Activated B cell treated with CpG ODN at 0.5 μM for 24 hours (primary cell): ENCODE measurements around the gene SEC24D. TPM values are rescaled to one million over a fixed set of nuclear protein-coding genes. Genes with fewer than 3 reads are reported as not detected.
"Not testable (repeated sequence)": the region's sequence is repeated elsewhere in the genome, so short reads cannot be mapped to it uniquely, and the experiment has no call there.

Source experiments
- ATAC-seq: fragments of 200-7000 bp; cut with Tn5 transposase; one replicate; pipeline ENCODE4 v1.10.0; 2021; ENCODE audit warnings: low read depth, mild to moderate bottlenecking, moderate library complexity
- CTCF ChIA-PET: fragments of 350-600 bp; sonication (Branson Sonifier 250); formaldehyde crosslinking; loops from one replicate; lab custom pipeline; 2021; ENCODE audit warnings: antibody characterized with exemption; lab: Charles Lee
- POLR2A ChIA-PET: fragments of 350-600 bp; sonication (Branson Sonifier 250); formaldehyde crosslinking; loops from one replicate; lab custom pipeline; 2021; ENCODE audit warnings: antibody characterized with exemption; lab: Charles Lee
- DNase-seq: peaks from one replicate; pipeline ENCODE4 v3.0.0; 2022
- H3K27ac Mint-ChIP-seq: one replicate; pipeline ENCODE4 v1.8.0; 2020; ENCODE audit warnings: mixed read lengths
- H3K27me3 Mint-ChIP-seq: one replicate; pipeline ENCODE4 v1.8.0; 2021; ENCODE audit warnings: mixed read lengths
- H3K36me3 Mint-ChIP-seq: one replicate; pipeline ENCODE4 v1.8.0; 2021; ENCODE audit warnings: low read depth, mixed read lengths
- H3K4me1 Mint-ChIP-seq: one replicate; pipeline ENCODE4 v1.8.0; 2021; ENCODE audit warnings: mixed read lengths
- H3K4me3 Mint-ChIP-seq: one replicate; pipeline ENCODE4 v1.8.0; 2020; ENCODE audit warnings: mild to moderate bottlenecking, mixed read lengths
- H3K9me3 Mint-ChIP-seq: one replicate; pipeline ENCODE4 v1.8.0; 2020; ENCODE audit warnings: mixed read lengths
- intact Hi-C: fragments of 100-400 bp; cut with micrococcal nuclease; formaldehyde crosslinking; loops from one replicate; pipeline ENCODE4 v1.15.1; 2024
- total RNA-seq: library from RNA; stranded (reverse); gene quantifications from 2 replicates; pipeline ENCODE4 v1.2.3, GENCODE V29; 2022
- TF ChIP-seq, protein P1 (sequence below): fragments of 200-600 bp; IDR thresholded peaks from one replicate; pipeline ENCODE4 v1.8.0; 2022; ENCODE audit warnings: antibody characterized with exemption, mild to moderate bottlenecking

The SEC24D gene
- total RNA-seq, 1 donor from 2014 or later, result 19.4 TPM

DNA sequence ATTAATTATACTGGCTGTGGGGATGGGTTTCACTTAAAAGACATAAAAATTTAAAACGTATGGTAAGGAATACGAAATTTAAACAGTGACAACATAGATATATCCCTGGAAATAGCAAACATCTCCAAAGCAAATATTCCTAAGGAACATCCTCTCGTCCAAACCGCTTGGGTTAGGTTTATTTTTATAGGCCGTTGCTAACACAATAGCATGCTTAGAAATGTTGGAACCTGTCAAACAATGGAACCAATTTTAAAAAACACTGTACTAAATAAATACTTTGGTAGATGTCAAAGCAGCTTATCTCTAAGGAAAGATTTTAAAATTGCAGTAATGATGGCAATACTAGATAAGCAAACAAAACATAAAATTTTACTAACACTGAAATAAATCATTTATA lies 45.4 kb downstream of the SEC24D start:
- intact Hi-C loops, result no loop called here
- no peak for ATAC-seq
- POLR2A ChIA-PET, result no interaction called here

DNA sequence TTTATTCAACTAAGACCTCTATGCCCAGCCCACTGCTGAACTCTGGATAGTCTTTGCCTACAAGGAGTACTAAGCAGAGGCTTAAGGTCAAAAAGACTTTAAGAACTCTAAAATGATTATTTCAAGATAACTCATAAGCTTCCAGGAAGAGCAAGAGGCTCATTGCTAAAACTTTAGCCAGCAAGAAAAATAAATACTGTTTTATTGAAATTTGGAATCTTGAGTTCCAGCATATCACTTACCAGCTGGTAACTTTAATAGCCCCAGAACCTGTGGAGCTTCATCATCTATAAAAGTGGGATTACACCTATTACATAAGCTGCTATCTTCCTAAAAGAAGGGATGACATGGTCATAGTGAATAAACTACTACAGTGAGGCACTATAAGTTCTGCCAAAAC lies 47.0 kb downstream of the SEC24D start:
- POLR2A ChIA-PET, result no interaction called here
- Mint-ChIP-seq H3K4me1 (no peaks in the 10 kb centered on the region), H3K36me3 (peaks cover 8% of the 10 kb centered on the region), H3K4me3 (no peak overlapping the region), H3K27ac (no peak overlapping the region), H3K9me3 (no peaks in the 10 kb centered on the region), H3K27me3 (no peaks in the 10 kb centered on the region)
- CTCF ChIA-PET, result no interaction called here
- intact Hi-C loops, result no loop called here
- DNase-seq, result no peak
- TF ChIP-seq, protein P1, sequence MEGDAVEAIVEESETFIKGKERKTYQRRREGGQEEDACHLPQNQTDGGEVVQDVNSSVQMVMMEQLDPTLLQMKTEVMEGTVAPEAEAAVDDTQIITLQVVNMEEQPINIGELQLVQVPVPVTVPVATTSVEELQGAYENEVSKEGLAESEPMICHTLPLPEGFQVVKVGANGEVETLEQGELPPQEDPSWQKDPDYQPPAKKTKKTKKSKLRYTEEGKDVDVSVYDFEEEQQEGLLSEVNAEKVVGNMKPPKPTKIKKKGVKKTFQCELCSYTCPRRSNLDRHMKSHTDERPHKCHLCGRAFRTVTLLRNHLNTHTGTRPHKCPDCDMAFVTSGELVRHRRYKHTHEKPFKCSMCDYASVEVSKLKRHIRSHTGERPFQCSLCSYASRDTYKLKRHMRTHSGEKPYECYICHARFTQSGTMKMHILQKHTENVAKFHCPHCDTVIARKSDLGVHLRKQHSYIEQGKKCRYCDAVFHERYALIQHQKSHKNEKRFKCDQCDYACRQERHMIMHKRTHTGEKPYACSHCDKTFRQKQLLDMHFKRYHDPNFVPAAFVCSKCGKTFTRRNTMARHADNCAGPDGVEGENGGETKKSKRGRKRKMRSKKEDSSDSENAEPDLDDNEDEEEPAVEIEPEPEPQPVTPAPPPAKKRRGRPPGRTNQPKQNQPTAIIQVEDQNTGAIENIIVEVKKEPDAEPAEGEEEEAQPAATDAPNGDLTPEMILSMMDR, result no peak
- no peak for ATAC-seq

More for the DNA sequence above, 45.4 kb downstream of the SEC24D start:
- H3K36me3 Mint-ChIP-seq, result peaks cover 13% of the 10 kb centered on the region
- H3K4me3 Mint-ChIP-seq, result no peak overlapping the region
- no peaks in the 10 kb centered on the region for H3K9me3 Mint-ChIP-seq
- CTCF ChIA-PET, result no interaction called here
- no peaks in the 10 kb centered on the region for H3K4me1 Mint-ChIP-seq
- H3K27me3 Mint-ChIP-seq, result no peaks in the 10 kb centered on the region
- no peak for DNase-seq
- no peak overlapping the region for H3K27ac Mint-ChIP-seq
- TF ChIP-seq, protein P1, result no peak

DNA sequence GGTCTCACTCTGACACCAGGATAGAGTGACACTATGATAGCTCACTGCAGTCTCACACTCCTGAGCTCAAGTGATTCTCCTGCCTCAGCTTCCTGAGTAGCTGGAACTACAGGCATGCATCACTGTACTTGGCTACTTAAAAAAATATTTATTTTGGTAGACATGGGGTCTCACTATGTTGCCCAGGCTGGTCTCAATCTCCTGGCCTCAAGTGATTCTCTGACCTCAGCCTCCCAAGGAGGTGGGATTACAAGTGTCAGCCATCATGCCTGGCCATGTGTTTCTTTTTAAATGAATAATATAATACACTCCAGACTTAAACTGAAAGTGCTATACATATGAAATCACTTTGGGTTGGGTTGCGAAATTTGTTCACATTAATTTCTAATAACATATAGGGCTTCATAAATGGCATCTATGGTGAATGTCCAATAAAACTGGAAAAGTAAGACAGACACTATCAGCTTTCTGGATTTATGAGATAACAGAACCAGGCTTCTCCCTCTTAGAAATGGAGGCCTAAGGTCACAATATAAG lies 48.0 kb downstream of the SEC24D start:
- ATAC-seq, result no peak
- intact Hi-C loops, result no loop called here
- H3K27me3 Mint-ChIP-seq, result no peaks in the 10 kb centered on the region
- H3K36me3 Mint-ChIP-seq, result peaks cover 9% of the 10 kb centered on the region
- DNase-seq, result no peak
- TF ChIP-seq, protein P1, result no peak
- no peaks in the 10 kb centered on the region for H3K9me3 Mint-ChIP-seq
- no peaks in the 10 kb centered on the region for H3K4me1 Mint-ChIP-seq
- POLR2A ChIA-PET, result no interaction called here
- no peak overlapping the region for H3K27ac Mint-ChIP-seq
- CTCF ChIA-PET, result no interaction called here
- H3K4me3 Mint-ChIP-seq, result no peak overlapping the region

DNA sequence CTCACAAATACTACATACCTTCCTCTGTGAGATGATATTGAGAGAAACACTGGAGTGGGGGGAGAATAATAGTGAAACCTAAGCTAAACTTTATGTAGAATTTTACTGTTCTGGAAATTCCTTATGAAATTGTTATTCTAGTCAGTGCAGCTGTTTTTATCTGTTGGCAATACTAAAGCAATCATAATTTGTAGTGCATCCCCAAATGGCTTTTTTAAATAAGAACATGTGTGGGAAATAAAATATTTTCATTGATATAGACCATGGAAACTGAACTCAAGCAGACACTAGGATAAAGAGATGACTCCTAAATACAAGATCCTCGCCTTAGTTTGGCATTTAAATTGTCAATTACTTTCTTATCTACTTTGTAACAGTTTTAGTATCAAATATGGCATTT lies 51.1 kb downstream of the SEC24D start:
- no peak overlapping the region for H3K4me3 Mint-ChIP-seq
- no peaks in the 10 kb centered on the region for H3K4me1 Mint-ChIP-seq
- ATAC-seq (no peak), DNase-seq (no peak)
- ChIA-PET CTCF (no interaction called here), POLR2A (no interaction called here)
- intact Hi-C loops, result no loop called here
- H3K9me3 Mint-ChIP-seq, result no peaks in the 10 kb centered on the region
- no peaks in the 10 kb centered on the region for H3K27me3 Mint-ChIP-seq
- H3K36me3 Mint-ChIP-seq, result peaks cover 8% of the 10 kb centered on the region
- H3K27ac Mint-ChIP-seq, result no peak overlapping the region
- TF ChIP-seq, protein P1, result no peak

DNA sequence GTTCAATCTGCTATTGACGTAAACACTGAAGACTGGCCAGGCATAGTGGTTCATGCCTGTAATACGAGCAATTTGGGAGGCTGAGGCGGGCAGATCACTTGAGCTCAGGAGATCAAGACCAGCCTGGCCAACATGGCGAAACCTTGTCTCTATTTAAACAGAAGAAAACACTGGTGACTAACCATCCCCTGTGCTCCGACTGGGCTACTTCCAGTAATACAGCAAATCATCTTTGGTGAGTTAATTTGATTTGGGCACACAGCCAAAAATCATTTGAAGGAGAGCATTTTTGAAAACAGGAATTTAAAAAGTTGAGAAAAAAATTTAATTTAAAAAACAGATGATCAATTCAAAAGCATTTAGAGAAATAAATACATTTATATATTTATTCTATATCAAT lies 52.0 kb downstream of the SEC24D start:
- intact Hi-C loops, result no loop called here
- Mint-ChIP-seq H3K27me3 (no peaks in the 10 kb centered on the region), H3K4me1 (no peaks in the 10 kb centered on the region), H3K27ac (no peak overlapping the region), H3K36me3 (peaks cover 8% of the 10 kb centered on the region), H3K4me3 (no peak overlapping the region), H3K9me3 (no peaks in the 10 kb centered on the region)
- ATAC-seq, result no peak
- TF ChIP-seq, protein P1, result no peak
- DNase-seq, result no peak
- ChIA-PET CTCF (no interaction called here), POLR2A (no interaction called here)

DNA sequence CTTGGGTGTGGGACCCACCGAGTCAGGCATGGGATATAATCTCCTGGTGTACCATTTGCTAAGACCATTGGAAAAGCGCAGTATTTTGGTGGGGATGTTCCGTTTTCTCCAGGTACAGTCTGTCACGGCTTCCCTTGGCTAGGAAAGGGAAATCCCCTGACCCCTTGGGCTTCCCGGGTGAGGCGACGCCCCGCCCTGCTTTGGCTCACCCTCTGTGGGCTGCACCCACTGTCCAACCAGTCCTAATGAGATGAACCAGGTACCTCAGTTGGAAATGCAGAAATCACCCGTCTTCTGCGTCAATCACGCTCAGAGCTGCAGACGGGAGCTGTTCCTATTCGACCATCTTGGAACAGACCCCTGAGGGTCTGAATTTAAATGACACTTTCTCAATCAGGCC lies 53.0 kb downstream of the SEC24D start:
- POLR2A ChIA-PET, H3K9me3 Mint-ChIP-seq, H3K27me3 Mint-ChIP-seq, H3K4me1 Mint-ChIP-seq, DNase-seq, H3K4me3 Mint-ChIP-seq, intact Hi-C loops, ATAC-seq, H3K27ac Mint-ChIP-seq, CTCF ChIA-PET, H3K36me3 Mint-ChIP-seq: not testable (repeated sequence)

DNA sequence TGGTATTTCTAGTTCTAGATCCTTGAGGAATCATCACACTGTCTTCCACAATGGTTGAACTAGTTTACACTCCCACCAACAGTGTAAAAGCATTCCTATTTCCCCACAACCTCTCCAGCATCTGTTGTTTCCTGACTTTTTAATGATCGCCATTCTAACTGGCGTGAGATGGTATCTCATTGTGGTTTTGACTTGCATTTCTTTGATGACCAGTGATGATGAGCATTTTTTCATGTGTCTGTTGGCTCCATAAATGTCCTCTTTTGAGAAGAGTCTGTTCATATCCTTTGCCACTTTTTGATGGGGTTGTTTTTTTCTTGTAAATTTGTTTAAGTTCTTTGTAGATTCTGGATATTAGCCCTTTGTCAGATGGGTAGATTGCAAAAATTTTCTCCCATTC lies 58.3 kb downstream of the SEC24D start:
- H3K4me3 Mint-ChIP-seq, H3K4me1 Mint-ChIP-seq, DNase-seq, H3K27ac Mint-ChIP-seq, H3K9me3 Mint-ChIP-seq, CTCF ChIA-PET, intact Hi-C loops, ATAC-seq, H3K36me3 Mint-ChIP-seq, H3K27me3 Mint-ChIP-seq, POLR2A ChIA-PET: not testable (repeated sequence)

DNA sequence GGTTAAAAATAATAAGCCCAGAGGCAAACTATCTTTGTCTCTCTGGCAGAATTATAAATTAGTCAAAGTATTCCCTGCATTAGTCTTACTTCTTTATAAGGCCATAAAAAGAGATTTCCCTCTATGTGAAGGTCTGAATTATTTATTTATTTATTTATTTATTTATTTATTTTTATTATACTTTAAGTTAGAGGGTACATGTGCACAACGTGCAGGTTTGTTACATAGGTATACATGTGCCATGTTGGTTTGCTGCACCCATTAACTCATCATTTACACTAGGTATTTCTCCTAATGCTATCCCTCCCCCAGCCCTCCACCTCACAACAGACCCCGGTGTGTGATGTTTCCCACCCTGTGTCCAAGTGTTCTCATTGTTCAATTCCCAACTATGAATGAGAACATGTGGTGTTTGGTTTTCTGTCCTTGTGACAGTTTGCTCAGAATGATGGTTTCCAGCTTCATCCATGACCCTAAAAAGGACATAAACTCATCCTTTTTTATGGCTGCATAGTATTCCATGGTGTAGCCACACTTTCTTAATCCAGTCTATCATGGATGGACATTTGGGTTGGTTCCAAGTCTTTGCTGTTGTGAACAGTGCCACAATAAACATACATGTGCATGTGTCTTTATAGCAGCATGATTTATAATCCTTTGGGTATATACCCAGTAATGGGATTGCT lies 58.8 kb downstream of the SEC24D start:
- POLR2A ChIA-PET, H3K36me3 Mint-ChIP-seq, ATAC-seq, H3K27me3 Mint-ChIP-seq, H3K9me3 Mint-ChIP-seq, CTCF ChIA-PET, H3K4me1 Mint-ChIP-seq, H3K4me3 Mint-ChIP-seq, intact Hi-C loops, H3K27ac Mint-ChIP-seq, DNase-seq: not testable (repeated sequence)
